OCI-M2 (cell line): ENCODE results near the gene SH3BP2.
A peak's percentile ranks its signal among the peaks of the same experiment; 100 is the strongest.

ENCODE experiments used
- DNase-seq: peaks from one replicate; lab custom pipeline; 2025; ENCODE audit not compliant: unreplicated experiment; lab: John Stamatoyannopoulos, UW

Gene SH3BP2

DNA sequence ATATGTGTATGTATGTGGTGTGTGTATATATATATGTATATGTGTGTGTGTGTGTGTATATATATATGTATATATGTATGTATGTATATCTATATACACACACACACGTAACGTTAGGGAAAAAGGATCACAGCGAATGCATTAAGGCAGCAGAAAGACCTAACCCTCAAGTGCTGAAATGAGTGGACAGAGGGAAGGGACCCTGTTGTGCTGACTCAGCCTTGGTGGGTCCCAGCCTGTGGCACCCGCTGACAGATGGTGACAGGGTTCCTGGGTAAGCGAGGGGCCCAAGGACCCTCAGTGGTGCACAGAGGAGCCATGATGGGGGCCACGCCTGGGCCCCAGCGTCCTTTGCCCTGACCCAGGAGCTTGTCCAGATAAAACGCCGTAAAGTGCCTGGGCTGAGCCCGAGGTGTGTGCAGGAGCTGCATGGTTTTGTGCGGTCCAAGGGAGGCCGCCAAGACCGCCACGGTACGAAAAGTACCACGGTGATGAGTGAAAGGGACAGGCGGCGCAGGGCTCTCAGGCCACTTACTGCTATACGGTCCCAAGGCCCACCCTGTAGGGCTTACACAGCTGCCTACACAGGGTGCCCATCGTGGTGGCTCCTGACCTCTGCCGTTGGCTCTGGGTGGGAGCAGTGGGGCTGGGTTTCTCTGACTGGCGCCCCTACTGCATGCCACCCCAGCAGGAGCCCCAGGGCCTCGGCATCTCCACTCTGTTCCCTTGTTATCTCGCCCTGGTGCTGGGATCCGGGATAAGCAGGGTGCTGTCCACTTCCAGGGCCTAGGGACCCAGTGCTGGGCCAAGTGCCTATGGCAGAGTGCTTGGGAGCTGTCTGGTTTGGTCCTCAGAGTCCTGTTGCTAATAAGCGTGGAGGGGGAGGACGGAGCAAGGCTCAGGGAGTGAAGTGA lies 10.0 kb downstream of the SH3BP2 start:
- no peak for DNase-seq

DNA sequence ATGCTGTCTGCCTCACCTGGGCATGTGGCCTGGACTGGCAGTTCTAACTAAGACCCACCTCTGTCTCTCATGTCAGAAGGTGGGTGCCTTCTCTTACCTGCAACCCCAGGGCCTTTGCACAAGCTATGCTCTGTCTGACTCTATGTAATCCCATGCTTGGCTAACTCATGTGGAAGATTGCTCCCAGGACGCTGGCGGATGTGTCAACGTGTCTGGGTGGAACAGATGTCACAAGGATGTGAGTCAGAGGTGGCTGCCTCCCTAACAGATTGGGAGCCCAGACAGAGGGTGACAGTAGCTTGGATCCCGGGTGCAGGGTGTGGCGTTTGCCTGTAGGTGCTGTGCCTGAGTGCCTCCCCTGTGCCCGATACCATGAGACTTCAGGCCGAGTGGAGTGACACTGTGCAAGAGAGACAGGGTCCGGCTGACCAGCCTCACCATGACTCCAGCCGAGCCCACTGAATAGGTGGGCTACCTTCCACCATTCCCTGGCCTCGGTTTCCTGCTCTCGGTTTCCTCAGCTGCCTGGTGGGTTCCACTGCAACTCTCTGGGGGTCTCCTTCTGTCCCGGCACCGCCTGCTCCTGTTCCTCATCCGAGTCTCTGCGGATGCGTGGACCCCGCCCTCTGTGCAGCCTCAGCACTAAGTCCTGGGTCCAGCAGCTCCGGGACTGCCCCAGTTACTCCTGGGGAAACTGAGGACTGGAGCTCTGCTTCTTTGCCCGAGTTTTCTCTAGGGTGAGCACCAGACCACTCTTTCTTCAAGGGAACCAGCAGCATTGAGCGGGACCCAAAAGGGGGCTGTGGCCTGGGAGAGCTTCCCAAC lies 11.0 kb downstream of the SH3BP2 start:
- DNase-seq, result no peak

DNA sequence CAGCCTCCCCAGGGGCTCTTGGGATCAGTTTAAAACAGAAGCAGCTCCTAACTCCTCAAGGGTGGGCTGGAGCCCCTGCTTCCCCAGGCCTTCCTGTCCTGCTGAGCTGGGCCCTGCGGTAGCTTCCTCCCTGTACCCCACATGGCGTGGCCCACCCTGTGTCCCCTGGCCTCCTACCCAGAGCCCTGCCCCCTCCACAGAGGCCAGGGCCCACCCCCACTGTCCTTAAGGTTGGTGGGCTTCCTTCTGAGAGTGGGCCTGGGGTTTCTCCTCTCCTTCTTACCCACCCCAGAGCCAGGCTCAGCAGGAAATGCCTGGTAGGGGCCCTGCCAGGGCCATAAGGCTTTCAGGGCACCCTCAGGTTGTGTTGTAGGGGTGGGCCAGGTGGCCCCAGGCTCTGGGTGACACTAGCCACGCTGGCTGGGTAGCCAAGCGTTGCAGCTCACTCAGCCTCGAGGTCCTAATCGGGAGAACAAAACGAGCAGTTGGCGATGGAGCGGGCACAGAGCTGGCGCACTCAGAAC lies 11.6 kb downstream of the SH3BP2 start:
- DNase-seq, result no peak

DNA sequence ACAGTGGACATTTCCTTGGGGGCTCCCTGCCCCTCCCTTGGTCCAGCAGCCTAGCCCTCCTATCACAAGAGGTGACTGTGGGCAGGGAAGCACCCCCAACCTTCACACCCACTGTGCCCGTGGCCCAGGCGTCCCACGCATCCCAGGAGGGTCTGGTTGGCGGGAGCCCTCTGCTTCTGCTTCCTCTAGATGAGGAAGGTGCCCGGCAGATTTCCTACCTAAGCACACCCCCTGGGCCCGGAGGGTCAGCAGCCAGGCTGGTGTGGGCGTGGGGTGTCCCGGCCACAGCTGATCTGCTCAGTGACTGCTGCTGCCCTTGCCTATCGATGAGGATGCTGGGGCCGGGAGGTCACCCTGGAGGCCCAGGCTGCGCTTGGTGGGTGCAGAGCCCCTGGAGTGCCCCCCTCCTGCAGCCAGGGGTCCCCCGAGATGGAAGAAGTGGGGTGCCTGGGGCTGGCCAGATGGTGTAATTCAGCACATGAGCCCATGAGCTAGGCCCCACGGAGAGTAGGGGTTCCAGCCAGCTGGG lies 12.2 kb downstream of the SH3BP2 start:
- DNase-seq, result no peak

DNA sequence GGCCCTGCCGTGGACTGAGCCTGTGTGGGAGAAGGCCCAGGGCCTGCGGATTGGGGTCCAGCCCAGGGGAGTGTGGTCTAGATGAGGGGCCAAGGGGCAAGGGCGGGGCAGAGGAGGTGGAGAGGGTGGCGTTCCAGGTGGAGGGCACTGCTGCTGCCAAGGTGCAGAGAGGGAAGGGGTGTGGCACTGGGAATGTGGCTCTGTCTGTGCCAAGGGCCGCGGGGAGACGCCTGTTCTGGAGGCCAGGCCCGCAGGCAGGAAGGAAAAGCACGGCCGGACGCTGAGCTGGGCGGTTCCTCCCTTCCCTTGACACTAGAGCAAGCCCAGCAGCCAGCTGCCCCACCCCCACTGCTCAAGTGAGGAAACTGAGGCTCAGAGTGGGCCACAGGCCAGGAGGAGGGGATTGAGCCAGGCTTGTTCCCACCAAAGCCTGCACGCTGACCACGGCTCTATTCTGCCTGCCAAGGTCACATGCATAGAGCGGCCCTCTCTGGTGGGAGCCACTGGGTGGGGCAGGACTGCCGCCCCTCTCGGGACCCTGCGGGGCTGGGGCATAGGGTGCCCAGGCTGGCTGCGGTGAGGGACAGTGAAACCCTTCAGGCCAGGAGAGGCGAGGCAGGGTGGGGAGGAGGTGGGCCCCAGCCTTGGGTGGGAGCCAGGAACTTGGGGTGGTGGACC lies 13.0 kb downstream of the SH3BP2 start:
- no peak for DNase-seq

DNA sequence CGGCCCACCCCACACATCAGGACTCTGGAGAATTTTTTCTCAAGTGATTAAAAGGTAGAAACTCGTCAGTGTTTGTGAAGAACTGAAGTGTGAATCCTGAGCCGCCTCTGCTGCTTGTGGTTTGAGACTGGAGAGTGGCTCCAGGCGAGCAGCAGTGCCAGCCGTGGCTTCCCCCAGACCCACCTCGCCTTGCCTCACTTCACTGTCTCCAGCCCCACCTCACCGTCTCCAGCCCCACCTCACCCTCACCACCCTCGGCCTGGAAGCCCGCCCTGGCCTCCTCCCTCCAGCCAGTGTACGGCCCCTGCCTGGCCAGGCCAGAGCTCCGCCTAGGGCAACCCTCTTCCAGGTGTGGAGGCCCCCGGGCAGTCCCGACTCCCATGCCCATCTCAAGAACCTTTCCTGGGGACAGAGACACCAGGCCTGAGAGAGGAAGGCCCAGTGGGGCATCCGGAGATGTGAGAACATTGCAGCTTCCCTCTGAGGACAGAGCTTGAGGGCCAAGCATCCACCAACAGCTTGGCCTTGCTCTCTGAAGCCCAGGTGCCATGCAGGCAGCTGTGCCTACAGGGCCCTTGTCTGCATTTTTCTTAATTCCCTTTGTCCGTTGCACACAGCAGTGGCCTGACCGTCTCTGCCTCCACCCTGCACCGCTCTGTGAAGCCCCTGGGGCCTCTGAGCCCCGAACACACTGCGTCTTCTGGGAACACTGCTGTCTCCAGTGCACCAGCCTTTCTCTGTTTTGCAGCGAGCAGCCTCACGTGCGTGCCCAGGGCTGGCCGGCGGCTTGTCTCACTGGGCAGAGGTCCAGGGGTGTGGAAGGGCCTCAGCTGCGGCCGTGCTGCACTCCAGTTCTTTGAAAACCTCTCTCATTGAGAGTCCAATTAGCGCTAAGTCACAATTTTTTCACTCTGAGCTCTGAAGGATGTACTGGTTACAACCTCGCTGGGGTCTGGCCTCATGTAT lies 13.8 kb downstream of the SH3BP2 start:
- DNase-seq, result no peak

DNA sequence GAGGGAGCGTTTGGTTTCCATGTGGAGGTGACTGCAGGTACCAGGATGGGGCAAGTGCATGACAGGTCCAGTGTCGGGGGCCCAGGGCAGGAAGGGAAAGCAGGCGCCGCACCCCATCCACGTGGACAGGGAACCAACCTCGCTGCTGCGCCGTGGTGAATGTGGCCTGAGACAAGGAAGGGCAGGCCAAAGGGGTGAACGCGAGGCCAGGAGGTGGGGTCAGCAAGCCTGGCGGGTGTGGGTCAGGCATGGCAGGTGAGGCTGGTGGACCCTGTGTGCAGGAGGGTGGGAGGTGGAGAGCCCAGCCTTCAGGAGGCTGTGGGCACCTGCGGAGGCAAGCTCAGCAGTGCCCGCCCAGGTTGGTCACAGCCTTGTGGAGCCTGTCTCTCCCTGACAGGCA lies 14.7 kb downstream of the SH3BP2 start:
- no peak for DNase-seq

DNA sequence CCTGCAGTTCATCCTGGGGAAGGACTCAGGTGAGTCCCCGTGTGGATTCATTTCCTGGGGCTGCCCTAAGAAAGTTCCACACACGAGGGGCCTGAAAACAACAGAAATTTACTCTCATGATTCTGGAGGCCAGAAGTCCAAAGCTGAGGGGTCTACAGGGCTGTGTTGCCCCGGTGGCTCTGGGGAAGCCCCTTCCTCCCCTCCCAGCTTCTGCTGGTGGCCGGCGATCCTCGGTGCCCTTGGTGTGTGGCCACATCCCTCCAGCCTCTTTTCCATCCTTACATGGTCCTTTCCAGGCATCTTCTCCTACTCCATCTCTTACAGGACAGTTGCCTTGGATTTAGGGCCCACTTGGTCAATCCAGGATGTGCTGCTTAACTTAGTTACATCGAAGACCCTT lies 15.1 kb downstream of the SH3BP2 start:
- no peak for DNase-seq

DNA sequence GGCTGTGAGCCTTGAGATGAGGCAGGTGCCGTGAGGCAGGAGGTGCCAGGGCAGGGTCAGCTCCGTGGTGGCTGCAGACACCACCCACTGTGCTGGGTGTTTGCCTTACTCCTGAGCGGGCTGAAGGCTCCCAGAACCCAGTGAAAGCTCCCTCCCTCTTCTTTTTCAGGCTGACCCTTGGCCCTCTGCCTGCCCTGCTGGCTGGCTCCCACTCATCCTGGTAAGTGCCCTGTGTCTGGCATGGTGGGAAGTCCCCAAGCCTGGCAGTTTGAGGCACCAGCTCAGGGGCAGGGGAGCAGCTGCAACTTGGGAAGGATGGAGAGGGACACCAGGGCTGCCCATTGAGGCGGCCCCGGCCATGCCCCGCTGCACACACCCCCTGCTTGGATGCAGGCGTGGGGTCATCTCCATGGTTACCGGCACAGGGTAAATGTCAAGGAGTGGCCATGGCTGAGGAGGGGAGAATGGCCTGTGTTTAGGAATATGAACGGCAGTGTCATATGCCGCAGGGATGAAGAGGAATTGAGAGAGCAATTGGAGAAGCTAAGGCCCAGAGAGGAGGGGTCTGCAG lies 16.8 kb downstream of the SH3BP2 start:
- no peak for DNase-seq

DNA sequence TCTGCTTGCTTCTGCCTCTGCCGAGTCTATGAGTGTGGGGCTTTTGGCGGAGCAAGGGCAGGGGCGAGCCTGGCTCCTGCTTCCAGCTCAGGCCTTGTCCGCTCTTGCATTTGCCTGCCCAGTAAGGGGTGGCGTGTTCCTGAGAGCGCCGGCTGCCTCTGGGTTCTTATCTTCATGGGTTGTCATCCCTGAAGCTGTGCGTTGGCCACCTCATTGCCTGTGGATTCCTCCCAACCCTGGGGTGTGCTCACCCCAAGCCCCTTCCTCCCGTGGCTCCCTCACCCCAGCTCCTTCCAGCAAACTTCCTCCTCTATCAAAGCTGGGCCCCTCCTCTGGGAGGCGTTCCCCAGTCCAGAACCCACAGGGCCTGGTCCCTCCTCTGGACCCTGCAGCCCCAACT lies 17.5 kb downstream of the SH3BP2 start:
- DNase-seq, result no peak

DNA sequence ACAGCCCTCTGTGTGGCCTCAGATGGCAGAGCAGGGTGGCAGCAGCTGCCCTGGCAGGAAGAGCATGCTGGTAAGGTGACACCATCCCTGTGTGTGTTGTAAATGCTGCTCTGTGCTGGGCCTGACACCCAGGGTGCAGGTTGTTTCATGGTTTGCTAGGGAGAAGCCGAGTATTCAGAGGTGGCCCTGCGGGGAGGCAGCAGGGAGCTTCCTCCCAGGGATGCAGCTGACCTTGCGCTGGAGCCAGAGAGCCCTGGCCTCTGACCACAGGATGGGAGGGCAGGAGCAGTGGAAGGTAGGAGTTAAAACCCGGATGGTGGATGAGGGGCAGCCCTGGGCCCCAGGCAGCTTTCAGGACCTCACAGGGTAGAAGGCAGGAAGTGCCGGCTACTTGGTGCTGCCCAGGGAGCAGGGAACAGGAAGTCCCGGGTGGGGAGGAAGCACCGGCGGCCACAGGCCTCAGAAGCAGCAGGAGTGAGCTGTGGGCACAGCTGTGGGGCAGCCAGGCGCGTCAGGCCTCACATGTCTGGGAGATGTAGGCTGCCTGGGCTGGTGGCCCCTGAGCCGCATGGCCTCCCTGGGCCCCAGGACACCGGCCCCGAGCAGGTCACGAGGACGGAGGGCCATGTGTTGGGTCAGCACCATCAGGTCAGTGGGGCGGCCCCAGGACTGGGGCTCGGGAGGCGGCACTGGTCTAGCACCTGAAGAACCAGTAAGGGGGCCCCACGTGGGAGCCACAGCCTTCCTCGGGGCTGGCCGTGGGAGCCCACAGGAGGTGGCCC lies 19.1 kb downstream of the SH3BP2 start:
- peak; percentile 7 for DNase-seq

DNA sequence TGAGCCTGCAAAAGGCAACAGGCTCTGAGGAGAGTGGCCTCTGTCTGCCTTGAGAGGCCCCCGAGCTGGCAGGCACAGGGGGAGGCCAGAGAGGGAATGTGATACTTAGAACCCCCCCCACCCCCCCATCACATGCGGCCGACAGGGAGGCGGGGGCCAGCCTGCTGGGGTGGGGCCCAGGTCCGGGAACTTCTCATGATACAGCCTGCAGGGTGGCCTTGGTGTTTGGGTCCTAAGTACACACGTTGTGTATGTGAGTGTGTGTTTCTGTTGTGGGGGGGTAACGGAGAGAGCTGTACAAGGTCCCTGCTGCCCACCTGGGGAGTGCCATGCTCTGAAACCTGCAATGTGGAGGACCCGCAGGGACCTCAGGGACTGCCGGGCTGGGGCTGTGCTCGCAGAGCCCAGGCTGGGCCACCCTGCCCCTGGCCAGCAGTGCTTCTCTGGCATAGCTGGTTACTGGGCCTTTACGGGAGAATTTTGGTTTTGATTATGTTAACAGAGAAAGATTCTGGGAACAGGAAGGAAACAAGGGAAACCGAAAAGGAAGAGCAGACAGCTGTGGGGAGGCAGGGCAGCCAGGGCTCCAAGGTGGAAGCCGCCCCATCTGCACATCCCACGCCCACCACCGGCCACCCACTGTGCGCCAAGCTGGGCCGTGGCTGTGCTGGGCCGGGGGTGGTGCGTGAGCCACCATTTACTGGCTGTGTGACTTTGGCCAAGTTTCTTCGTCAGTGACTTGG lies 19.9 kb downstream of the SH3BP2 start:
- no peak for DNase-seq

DNA sequence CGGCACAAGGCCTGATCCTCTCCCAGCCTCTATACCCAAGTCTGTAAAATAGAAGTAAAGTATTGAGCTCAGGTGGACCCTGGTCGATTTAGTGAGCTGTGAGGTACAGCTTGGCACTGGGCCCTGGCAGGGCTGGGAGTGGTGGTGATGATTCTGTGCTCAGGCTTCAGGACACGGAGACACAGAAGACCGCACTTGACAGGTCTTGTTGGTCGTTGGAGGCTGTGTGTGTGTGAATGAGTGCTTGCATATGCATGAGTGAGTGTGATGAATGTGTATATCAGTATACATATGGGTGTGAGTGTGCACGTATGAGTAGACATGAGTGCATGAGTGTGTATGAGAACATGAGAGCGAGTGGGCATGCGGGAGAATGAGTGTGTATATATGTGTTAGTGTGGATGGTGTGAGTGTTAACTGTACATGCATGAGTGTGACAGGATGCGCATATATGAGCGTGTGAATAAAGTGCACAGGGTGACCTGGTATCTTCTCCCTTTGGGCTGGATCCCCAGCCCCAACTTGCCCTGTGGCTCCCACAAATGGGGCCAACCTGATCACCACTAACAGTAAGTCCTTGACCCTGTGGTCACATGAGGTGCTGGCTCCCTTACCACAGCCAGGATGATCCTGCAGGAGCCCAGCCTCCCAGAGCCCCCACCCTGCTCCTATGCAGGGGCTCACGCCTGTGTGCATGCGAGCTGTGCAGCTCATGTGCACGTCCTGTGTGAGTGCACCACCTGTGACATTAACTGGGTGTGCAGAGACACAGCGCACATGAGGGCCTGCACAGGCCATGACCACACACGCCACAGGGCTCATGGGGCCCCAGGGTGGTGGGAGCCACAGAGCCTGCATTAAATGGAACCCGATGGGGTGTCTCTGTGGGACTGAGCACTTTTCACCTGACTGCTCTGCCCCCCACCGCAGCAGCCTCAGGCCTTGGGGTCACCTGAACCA lies 20.8 kb downstream of the SH3BP2 start:
- no peak for DNase-seq

DNA sequence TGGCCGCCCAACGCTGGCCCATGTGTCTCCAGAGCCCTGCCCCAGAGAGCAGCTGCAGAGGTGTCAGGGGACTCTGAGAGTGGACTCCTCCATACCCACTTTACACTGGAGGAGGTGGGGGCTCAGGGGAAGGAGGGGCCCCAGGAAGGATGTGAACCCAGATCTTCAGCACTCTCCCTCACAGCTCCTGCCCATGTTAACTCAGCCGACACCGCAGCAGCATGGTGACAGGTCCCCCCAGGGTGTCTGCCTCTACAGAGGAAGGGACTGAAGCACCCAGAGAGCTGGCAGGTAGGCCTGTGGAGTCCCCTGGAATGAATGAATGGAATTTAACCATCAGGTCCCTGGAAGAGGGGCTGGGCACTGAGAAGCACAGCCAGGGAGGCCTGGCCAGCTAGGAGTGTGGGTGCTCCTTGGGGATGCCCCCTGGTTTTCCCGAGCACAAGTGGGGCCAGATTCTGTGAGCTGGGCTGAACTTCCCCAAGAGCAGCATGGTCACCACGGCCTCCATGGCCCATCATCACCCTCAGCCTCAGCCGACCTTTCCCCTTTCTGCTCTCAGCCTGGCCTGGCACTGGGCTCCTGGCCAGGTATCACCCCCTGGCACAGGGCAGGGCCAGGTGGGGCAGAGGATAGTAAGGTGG lies 21.9 kb downstream of the SH3BP2 start:
- no peak for DNase-seq

DNA sequence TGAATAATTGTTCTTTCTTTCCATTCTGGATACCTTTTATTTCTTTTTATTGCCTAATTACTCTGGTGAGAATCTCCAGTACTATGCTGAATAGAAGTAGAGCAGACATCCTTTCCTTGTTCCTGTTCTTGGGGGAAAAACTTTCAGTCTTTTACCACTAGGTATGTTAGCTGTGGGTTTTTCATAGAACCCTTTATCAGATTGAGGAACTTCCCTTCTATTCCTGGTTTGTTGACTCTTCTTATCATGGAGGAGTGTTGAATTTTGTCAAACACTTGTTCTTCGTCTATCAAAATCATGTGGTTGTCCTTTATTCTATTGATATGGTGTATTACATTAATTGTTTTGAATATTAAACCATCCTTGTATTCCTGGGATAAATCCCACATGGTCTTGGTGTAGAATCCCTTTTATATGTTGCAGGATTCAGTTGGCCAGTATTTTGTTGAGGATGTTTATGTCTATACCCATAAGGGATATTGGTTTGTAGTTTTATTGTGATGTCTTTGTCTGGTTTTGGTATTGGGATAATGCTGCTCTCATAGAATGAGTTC lies 23.6 kb downstream of the SH3BP2 start:
- no peak for DNase-seq

DNA sequence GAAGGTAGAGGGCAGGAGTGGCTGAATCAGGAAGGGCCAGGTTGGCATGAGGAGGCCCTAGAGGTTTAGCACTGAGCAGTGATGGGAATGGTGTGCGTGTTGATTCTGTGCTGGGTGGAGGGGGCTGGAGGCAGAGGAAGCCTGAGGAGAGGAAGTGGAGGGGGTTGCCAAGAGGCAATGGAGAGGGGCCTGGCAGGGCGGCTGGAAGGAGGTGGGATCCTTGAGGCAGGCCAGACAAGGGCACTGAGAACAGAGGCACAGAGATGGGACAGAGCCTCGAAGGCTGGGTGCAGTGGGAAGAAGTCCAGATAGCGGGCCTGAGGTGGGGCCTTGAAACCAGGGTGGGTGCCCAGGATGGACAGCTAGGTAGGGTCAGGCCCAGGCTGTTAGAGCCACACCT lies 24.3 kb downstream of the SH3BP2 start:
- no peak for DNase-seq
